Gastrocnemius medialis (tissue), 4 donors: ENCODE data around the gene MVD.

ENCODE experiments used
- POLR2A ChIP-seq, 2 donors: fragments of 450-650 bp; IDR thresholded peaks; one replicate each; pipeline ENCODE4 v1.6.1; 2017; ENCODE audit warnings: antibody characterized with exemption in 2 of 2, mild to moderate bottlenecking in 2 of 2, moderate library complexity in 2 of 2
- TF ChIP-seq, protein P1 (sequence below), 5 experiments: fragments of 450-650 bp in 3 of 5; fragments of 200-600 bp in 2 of 5; sonication (generic) in 2 of 5; IDR thresholded peaks in 4 of 5; conservative IDR thresholded peaks in 1 of 5; 1 replicate in 4 of 5; 2 replicates in 1 of 5; pipeline ENCODE4 v1.5.1; 2016 to 2019; ENCODE audit warnings: antibody characterized with exemption in 5 of 5, mild to moderate bottlenecking in 3 of 5, moderate library complexity in 3 of 5

- TF ChIP-seq, protein P1, sequence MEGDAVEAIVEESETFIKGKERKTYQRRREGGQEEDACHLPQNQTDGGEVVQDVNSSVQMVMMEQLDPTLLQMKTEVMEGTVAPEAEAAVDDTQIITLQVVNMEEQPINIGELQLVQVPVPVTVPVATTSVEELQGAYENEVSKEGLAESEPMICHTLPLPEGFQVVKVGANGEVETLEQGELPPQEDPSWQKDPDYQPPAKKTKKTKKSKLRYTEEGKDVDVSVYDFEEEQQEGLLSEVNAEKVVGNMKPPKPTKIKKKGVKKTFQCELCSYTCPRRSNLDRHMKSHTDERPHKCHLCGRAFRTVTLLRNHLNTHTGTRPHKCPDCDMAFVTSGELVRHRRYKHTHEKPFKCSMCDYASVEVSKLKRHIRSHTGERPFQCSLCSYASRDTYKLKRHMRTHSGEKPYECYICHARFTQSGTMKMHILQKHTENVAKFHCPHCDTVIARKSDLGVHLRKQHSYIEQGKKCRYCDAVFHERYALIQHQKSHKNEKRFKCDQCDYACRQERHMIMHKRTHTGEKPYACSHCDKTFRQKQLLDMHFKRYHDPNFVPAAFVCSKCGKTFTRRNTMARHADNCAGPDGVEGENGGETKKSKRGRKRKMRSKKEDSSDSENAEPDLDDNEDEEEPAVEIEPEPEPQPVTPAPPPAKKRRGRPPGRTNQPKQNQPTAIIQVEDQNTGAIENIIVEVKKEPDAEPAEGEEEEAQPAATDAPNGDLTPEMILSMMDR (IDR thresholded peaks at IDR 0.05 in 4 of 5, conservative IDR thresholded peaks at IDR 0.05 in 1 of 5) = peak in 4 of 5 experiments; percentile 24 to 69 (median 54)
- TF ChIP-seq POLR2A (IDR thresholded peaks at IDR 0.05) = no peak
Observed at GRCh38 chr16:88685156-88686061, 22.5 kb upstream of the MVD start.
